Esophagus (tissue), 2 donors: ENCODE results near the gene FAIM2. TPM values are rescaled to one million over a fixed set of nuclear protein-coding genes. Genes with fewer than 3 reads are reported as not detected.
"Not testable (repeated sequence)": the region's sequence is repeated elsewhere in the genome, so short reads cannot be mapped to it uniquely, and the experiment has no call there.

Source experiments
- H3K27ac ChIP-seq, 2 donors: one replicate each; pipeline ENCODE4 v1.5.1; 2013; ENCODE audit warnings: low read depth in 2 of 2, mild to moderate bottlenecking in 2 of 2, inconsistent platforms in 1 of 2, low read length in 1 of 2, moderate library complexity in 1 of 2
- H3K27me3 ChIP-seq, 2 donors: one replicate each; pipeline ENCODE4 v1.6.1; 2013; ENCODE audit warnings: low read length in 2 of 2, control low read depth in 1 of 2, mild to moderate bottlenecking in 1 of 2; ENCODE audit not compliant: insufficient read depth in 2 of 2, control insufficient read depth in 1 of 2
- H3K36me3 ChIP-seq, 2 donors: one replicate each; pipeline ENCODE4 v1.6.1; 2013; ENCODE audit warnings: low read length in 1 of 2; ENCODE audit not compliant: control insufficient read depth in 2 of 2, insufficient read depth in 2 of 2
- H3K4me1 ChIP-seq, 2 donors: one replicate each; pipeline ENCODE4 v1.6.1; 2013; ENCODE audit warnings: low read length in 1 of 2; ENCODE audit not compliant: control insufficient read depth in 2 of 2, insufficient read depth in 2 of 2
- H3K4me3 ChIP-seq, 2 donors: one replicate each; pipeline ENCODE4 v1.5.1; 2013; ENCODE audit warnings: low read length in 2 of 2, mild to moderate bottlenecking in 2 of 2, low read depth in 1 of 2, moderate library complexity in 1 of 2
- H3K9me3 ChIP-seq, 2 donors: one replicate each; pipeline ENCODE4 v1.6.1; 2013; ENCODE audit warnings: mild to moderate bottlenecking in 2 of 2, low read depth in 1 of 2, low read length in 1 of 2, moderate library complexity in 1 of 2; ENCODE audit not compliant: control insufficient read depth in 2 of 2, insufficient read depth in 1 of 2
- WGBS, 2 donors: extraction: QIAGEN DNeasy Blood & Tissue Kit; methylation state at CpG; one replicate each; pipeline ENCODE4 v1.1.7; 2013; 5-methylcytosine and 5-hydroxymethylcytosine counted together
- polyA plus RNA-seq, 2 donors: library from polyadenylated mRNA; stranded (reverse); fragments of 200-250 nt; gene quantifications; one replicate each; pipeline ENCODE4 v1.2.3, GENCODE V29; 2013
- donor health status: healthy with polysubstance abuse.
- donor health status: Bipolar disorder and iron deficiency.

Gene FAIM2
- polyA plus RNA-seq, 2 donors, result 0.36 to 0.39 TPM

DNA sequence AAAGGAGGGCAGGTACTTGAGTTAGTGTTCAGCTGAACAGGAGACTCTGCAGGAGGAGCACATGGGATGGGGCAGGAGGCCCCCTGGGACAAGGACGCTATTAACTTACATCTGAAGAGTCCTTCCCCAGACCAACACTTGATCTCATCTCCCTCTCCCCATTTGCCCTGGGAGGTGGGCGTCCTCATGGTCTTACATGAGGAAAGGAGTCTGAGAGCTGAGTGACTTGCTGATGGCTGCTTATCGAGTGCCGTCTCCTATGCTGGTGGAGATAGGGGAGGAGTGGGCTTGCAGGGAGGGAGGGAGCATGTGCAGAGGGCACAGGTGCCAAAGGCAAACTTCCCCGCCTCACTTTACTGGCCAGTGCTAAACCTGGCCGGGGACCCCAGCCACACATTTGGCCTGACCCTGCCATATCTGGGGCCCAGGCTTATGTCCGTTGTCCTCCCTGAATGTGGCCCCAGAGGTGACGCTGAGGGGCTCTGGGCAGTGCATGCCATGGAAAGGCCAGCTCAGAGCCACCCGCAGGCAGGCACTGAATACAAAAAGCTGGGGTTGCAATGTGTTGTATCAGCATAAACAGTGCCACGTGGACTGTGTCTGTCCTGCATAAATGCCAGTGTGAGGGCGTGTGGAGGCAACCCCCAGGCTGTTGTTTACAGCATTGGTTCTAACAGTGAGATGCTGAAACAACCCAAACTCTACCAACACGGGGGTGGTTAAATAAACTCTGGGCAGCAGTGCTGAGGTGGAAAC, 29.4 kb downstream of the FAIM2 start:
- WGBS, 2 donors, result 71 to 78% methylated on average over 12 of the region's 12 CpGs
- Histone ChIP-seq H3K27me3 (peaks cover 0 to 3% of the 10 kb centered on the region in 2 donors), H3K4me3 (no peak overlapping the region), H3K27ac (no peak overlapping the region), H3K36me3 (no peaks in the 10 kb centered on the region), H3K9me3 (peaks cover 0 to 3% of the 10 kb centered on the region in 2 donors), H3K4me1 (peaks cover 1 to 3% of the 10 kb centered on the region in 2 donors)

DNA sequence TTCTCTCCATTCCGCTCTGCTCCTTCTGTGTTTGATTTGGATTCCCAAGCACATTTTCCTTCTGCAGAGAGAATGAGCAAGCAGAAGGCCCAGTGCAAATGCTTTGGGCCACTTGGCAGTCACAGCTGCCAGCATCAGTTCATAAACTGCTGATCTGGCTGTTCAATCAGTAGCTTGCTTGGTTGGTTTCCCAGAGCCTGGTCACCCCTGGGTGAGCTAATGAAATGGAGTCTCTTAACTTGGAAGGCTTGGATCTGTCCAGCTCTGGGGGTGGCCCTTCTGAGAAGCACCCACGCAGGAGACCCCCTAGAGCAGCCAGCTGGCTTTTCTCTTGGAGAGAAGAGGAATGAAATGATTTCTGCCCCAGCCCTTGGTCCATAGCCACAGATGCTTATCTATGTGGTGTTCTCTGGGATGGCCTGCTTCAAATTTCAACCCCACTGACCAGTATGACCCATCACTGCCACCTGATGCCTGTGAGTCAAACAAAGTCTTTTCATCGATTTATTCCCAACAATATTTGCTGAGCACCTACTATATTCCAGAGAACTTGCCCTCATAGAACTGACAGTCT, 30.3 kb downstream of the FAIM2 start:
- peaks cover 3 to 6% of the 10 kb centered on the region in 2 donors for H3K4me1 ChIP-seq
- H3K9me3 ChIP-seq, result no peaks in the 10 kb centered on the region
- H3K27me3 ChIP-seq, result peaks cover 0 to 3% of the 10 kb centered on the region in 2 donors
- WGBS, 2 donors, result 67 to 77% methylated on average over 3 of the region's 3 CpGs
- H3K4me3 ChIP-seq, result no peak overlapping the region
- H3K27ac ChIP-seq, result peak overlapping the region in 1 of 2 donors; percentile 5
- no peaks in the 10 kb centered on the region for H3K36me3 ChIP-seq

DNA sequence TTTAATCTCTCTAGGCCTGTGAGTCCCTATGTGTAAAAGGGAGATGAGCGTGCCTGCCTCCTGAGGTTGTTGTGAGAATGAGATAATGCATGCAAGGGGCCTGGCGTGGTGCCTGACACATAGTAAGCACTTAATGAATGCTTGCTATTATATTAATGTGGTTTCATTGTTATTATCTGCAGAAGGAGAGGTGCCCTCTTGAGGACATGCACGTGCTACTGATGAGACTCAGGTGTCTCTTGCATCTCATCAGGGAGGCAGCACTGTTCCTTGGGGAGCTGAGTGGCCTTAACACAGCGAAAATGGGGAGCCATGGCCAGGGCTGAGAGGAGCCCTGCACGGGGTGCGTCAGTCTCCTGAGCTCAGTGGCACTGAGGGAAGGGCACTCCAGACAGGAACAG, 30.9 kb downstream of the FAIM2 start:
- Histone ChIP-seq H3K4me3 (no peak overlapping the region), H3K4me1 (peaks cover 3 to 8% of the 10 kb centered on the region in 2 donors), H3K9me3 (no peaks in the 10 kb centered on the region), H3K27me3 (peaks cover 0 to 3% of the 10 kb centered on the region in 2 donors), H3K36me3 (no peaks in the 10 kb centered on the region), H3K27ac (no peak overlapping the region)
- 74 to 81% methylated on average over 6 of the region's 6 CpGs for WGBS, 2 donors

DNA sequence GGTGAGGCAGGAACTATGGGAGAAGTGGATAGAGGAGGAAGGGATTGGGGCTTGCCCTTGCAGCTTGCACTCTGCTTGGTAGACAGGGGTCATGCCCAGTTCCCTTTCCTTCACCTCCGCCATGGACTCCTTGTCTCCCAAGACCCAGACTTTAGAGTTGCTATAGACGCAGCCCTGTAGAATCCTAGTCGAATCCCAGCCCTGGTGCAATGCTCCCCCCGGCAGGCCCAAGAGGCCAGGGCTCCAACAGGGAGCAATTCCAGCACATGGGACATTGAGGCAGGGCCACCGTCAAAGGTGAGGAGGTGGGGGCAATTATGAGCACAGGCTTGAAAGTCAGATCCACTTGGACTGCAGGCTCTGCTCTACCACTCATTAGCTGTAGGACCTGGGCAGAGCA, 31.3 kb downstream of the FAIM2 start:
- Histone ChIP-seq H3K27ac (no peak overlapping the region), H3K4me3 (no peak overlapping the region), H3K9me3 (no peaks in the 10 kb centered on the region), H3K27me3 (peaks cover 0 to 3% of the 10 kb centered on the region in 2 donors), H3K4me1 (peaks cover 3 to 11% of the 10 kb centered on the region in 2 donors), H3K36me3 (no peaks in the 10 kb centered on the region)
- 92 to 93% methylated on average over 5 of the region's 5 CpGs for WGBS, 2 donors

DNA sequence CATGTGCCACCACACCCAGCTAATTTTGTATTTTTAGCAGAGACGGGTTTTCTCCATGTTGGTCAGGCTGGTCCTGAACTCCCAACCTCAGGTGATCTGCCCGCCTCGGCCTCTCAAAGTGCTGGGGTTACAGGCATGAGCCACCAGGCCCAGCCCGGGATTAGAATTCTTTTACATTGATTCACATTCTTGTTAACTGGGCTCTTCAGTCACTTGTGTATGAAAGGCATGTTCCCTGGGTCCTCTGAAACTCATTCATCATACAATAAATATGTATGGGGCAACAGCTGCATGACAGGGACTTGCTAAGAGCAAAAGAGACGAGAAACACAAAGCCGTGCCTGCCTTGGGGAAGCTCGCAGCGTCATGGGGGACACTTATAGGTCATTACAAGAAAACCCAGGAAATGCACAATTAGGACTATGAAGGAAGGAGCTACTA, 31.9 kb downstream of the FAIM2 start:
- not testable (repeated sequence) for H3K36me3 ChIP-seq, H3K27ac ChIP-seq, H3K9me3 ChIP-seq, H3K4me3 ChIP-seq, H3K27me3 ChIP-seq
- 88 to 89% methylated on average over 8 of the region's 8 CpGs for WGBS, 2 donors
- peaks cover 3 to 16% of the 10 kb centered on the region in 2 donors for H3K4me1 ChIP-seq

DNA sequence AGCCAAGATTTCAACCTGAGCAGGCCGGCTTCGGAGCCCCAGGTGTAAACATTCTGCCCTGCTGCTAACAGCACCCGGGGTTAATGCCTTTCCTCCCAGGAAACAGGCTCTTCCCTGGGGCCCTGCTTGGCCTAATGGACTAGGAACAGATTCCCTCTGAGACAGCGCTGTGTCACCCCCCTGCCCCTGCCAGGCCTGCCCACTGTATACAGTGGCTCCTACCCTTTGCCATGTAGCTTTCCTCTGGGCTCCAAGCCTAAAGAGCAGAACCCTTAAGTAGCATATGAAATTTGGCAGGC, 32.5 kb downstream of the FAIM2 start:
- H3K27me3 ChIP-seq, result peaks cover 0 to 3% of the 10 kb centered on the region in 2 donors
- H3K4me1 ChIP-seq, result peaks cover 3 to 16% of the 10 kb centered on the region in 2 donors
- no peaks in the 10 kb centered on the region for H3K9me3 ChIP-seq
- no peak overlapping the region for H3K4me3 ChIP-seq
- H3K27ac ChIP-seq, result no peak overlapping the region
- no peaks in the 10 kb centered on the region for H3K36me3 ChIP-seq
- 82 to 84% methylated on average over 4 of the region's 4 CpGs for WGBS, 2 donors

DNA sequence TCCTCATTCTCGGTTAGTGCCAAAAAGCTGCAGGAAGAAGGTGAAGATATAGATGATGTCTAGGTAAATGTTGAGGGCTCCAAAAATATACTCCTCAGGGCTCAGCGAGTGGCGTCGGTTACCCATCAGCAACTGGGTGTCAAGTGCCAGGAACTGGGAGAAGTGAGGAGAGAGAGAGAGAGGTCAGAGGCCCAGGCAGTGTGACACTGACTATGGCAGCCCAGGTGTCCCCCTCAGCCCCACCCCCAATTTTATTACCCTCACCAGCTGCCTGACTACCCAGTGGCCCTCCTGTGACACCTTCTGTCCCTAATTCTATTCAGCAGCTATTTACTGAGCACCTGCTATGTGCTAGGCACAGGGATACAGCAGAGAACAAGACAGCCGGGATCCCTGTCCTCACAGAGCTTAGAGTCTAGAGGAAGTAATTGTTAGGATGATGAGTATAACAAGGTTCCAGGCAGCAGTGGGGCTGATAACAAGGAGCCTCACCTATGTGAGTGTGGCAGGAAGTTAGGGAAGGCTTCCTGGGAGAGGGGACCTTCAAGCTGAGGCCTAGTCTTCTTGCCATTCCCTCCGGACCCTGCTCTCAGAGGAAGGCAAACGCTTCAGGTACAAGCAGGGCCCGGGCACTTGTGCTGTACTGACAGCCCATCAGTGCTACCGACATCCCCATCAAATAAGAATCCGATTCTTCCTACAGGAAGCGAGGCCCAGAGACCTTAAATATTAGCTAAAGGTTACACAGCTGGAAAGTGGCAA, 33.0 kb downstream of the FAIM2 start:
- H3K4me1 ChIP-seq, result peaks cover 3 to 16% of the 10 kb centered on the region in 2 donors
- H3K4me3 ChIP-seq, result no peak overlapping the region
- H3K9me3 ChIP-seq, result no peaks in the 10 kb centered on the region
- no peaks in the 10 kb centered on the region for H3K36me3 ChIP-seq
- WGBS, 2 donors, result 96% methylated on average over 11 of the region's 11 CpGs
- peaks cover 0 to 3% of the 10 kb centered on the region in 2 donors for H3K27me3 ChIP-seq
- H3K27ac ChIP-seq, result no peak overlapping the region

DNA sequence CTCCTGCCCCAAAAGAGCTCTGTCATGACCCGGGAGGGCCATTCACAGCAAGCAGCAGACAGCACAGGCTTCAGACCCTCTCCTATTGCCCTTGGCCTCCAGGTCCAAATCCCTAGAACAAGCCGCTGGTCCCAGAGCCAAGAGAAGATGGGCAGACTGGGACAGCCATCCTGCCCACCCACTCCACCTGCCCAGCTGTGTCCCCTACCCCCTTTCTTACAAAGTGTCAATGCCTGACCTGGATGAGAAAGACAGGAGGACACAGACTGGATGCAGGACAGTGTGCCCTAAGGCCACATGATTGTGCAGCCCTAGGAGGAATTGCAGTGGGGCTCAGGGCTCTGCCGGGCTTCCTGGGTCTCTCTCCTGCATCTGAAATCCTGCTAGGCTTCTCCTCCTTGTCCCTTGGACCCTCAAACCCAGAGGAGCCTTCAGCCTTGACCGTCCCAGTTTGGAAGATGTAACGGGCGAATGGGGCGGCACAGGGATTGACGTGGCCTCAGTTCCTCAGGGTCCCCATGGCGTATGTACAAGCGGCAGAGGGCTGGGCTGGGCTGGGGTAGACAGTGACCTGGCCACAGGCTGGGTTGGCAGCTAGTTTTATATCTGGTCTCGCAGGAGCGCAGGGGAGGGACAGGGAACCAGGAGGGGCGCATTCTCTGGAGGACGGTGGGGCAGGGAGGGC, 33.7 kb downstream of the FAIM2 start:
- 91 to 97% methylated on average over 14 of the region's 14 CpGs for WGBS, 2 donors
- Histone ChIP-seq H3K27ac (peak overlapping the region in 1 of 2 donors; percentile 8), H3K36me3 (no peaks in the 10 kb centered on the region), H3K4me1 (peaks cover 3 to 16% of the 10 kb centered on the region in 2 donors), H3K27me3 (no peaks in the 10 kb centered on the region), H3K9me3 (no peaks in the 10 kb centered on the region), H3K4me3 (no peak overlapping the region)
